Caco-2 (cell line): ENCODE measurements around the gene DOK7. TPM values are rescaled to one million over a fixed set of nuclear protein-coding genes. Genes with fewer than 3 reads are reported as not detected.

ENCODE experiments used
- BruUV-seq: library from RNA; stranded (reverse); fragments of 400-500 nt; replicated peaks from 2 replicates; lab custom pipeline; 2021; lab: Mats Ljungman, UMichigan
- CTCF ChIA-PET: fragments of 300-600 bp; sonication (Branson Sonifier 250); formaldehyde crosslinking; loops from one replicate; lab custom pipeline; 2022; ENCODE audit warnings: antibody characterized with exemption; lab: Charles Lee
- POLR2A ChIA-PET: fragments of 300-600 bp; sonication (Branson Sonifier 250); formaldehyde crosslinking; loops from one replicate; lab custom pipeline; 2022; ENCODE audit warnings: antibody characterized with exemption; lab: Charles Lee
- DNase-seq, 2 experiments: peaks; one replicate each; pipeline versions ENCODE4 v3.0.0 to v3.0.0-alpha.2; 2020 to 2022
- H3K27me3 ChIP-seq: replicated peaks from 2 replicates; pipeline ENCODE4 v1.6.0; 2011; ENCODE audit warnings: low read length; ENCODE audit not compliant: control insufficient read depth, insufficient read depth
- H3K36me3 ChIP-seq: 2 replicates; pipeline ENCODE4 v1.5.1; 2011; ENCODE audit warnings: low read length; ENCODE audit not compliant: control insufficient read depth, insufficient read depth
- H3K4me1 ChIP-seq: fragments of 250-450 bp; sonication (Bioruptor Pico); 2 replicates; pipeline ENCODE4 v1.5.1; 2020; ENCODE audit warnings: mild to moderate bottlenecking
- H3K4me3 ChIP-seq: 2 replicates; pipeline ENCODE4 v1.5.1; 2011; ENCODE audit warnings: low read depth, mild to moderate bottlenecking, control low read depth, low read length
- H3K9me3 ChIP-seq: fragments of 250-450 bp; sonication (Bioruptor Pico); 2 replicates; pipeline ENCODE4 v1.5.1; 2020; ENCODE audit warnings: mild to moderate bottlenecking, moderate library complexity
- H3K27ac Mint-ChIP-seq: one replicate; pipeline ENCODE4 v1.8.0; 2022; ENCODE audit warnings: mixed read lengths; ENCODE audit not compliant: unreplicated experiment
- H3K27me3 Mint-ChIP-seq: one replicate; pipeline ENCODE4 v1.8.0; 2022; ENCODE audit warnings: mixed read lengths; ENCODE audit not compliant: insufficient read depth, unreplicated experiment
- H3K36me3 Mint-ChIP-seq: one replicate; pipeline ENCODE4 v1.8.0; 2022; ENCODE audit warnings: mild to moderate bottlenecking, mixed read lengths; ENCODE audit not compliant: insufficient read depth, unreplicated experiment
- H3K4me1 Mint-ChIP-seq: one replicate; pipeline ENCODE4 v1.8.0; 2022; ENCODE audit warnings: low read depth, mixed read lengths; ENCODE audit not compliant: unreplicated experiment
- H3K4me3 Mint-ChIP-seq: one replicate; pipeline ENCODE4 v1.8.0; 2022; ENCODE audit warnings: mild to moderate bottlenecking, moderate library complexity, mixed read lengths; ENCODE audit not compliant: unreplicated experiment
- H3K9me3 Mint-ChIP-seq: one replicate; pipeline ENCODE4 v1.8.0; 2022; ENCODE audit warnings: mixed read lengths; ENCODE audit not compliant: unreplicated experiment
- intact Hi-C: fragments of 100-400 bp; cut with micrococcal nuclease; formaldehyde crosslinking; loops from one replicate; pipeline ENCODE4 v1.10.0; 2022; ENCODE audit not compliant: unreplicated experiment
- total RNA-seq: library from RNA; stranded (reverse); gene quantifications from 2 replicates; pipeline ENCODE4 v1.2.3, GENCODE V29; 2022
- TF ChIP-seq, protein P1 (sequence below), 2 experiments: fragments of 200-600 bp in 1 of 2; IDR thresholded peaks; 1 replicate in 1 of 2; 2 replicates in 1 of 2; pipeline versions ENCODE4 v1.5.1 to v1.8.0; 2011 to 2022; ENCODE audit warnings: antibody characterized with exemption in 1 of 2, control low read depth in 1 of 2, inconsistent platforms in 1 of 2, low read depth in 1 of 2, low read length in 1 of 2, mild to moderate bottlenecking in 1 of 2, moderate library complexity in 1 of 2; ENCODE audit not compliant: insufficient read depth in 1 of 2, severe bottlenecking in 1 of 2, unreplicated experiment in 1 of 2

Gene DOK7
- total RNA-seq, 1 experiment from 2014 or later = 0.29 TPM

DNA sequence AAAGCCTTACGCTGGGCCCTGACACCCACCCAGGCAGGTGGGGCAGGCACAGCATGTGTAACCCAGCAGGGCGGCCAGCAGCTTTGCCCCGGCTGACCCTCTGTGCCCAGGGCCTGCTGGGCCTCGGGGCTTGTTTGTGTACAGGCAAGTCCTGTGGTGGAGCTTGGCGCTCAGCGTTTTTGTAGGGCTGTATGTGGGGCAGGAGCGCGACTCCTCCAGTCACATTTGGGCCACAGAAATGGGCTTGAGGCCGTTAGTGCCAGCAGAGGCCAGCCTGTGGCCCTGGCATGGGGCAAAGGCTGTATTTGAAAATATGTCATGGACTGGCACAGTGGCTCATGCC lies 36.0 kb upstream of the DOK7 start:
- Histone ChIP-seq H3K4me3 (no peak overlapping the region), H3K36me3 (no peaks in the 10 kb centered on the region), H3K27me3 (no peaks in the 10 kb centered on the region), H3K4me1 (no peaks in the 10 kb centered on the region), H3K9me3 (no peaks in the 10 kb centered on the region)
- ChIA-PET POLR2A (no interaction called here), CTCF (no interaction called here)
- Mint-ChIP-seq H3K27ac (no peak overlapping the region), H3K4me3 (no peak overlapping the region), H3K27me3 (no peaks in the 10 kb centered on the region), H3K4me1 (no peaks in the 10 kb centered on the region), H3K36me3 (peaks cover 5% of the 10 kb centered on the region), H3K9me3 (no peaks in the 10 kb centered on the region)
- BruUV-seq = no TSS peak
- TF ChIP-seq, protein P1, sequence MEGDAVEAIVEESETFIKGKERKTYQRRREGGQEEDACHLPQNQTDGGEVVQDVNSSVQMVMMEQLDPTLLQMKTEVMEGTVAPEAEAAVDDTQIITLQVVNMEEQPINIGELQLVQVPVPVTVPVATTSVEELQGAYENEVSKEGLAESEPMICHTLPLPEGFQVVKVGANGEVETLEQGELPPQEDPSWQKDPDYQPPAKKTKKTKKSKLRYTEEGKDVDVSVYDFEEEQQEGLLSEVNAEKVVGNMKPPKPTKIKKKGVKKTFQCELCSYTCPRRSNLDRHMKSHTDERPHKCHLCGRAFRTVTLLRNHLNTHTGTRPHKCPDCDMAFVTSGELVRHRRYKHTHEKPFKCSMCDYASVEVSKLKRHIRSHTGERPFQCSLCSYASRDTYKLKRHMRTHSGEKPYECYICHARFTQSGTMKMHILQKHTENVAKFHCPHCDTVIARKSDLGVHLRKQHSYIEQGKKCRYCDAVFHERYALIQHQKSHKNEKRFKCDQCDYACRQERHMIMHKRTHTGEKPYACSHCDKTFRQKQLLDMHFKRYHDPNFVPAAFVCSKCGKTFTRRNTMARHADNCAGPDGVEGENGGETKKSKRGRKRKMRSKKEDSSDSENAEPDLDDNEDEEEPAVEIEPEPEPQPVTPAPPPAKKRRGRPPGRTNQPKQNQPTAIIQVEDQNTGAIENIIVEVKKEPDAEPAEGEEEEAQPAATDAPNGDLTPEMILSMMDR (IDR thresholded peaks at IDR 0.05; ENCODE audit: insufficient read depth in 1 of 2, low read depth in 1 of 2, low read length in 1 of 2, severe bottlenecking in 1 of 2, unreplicated experiment in 1 of 2) = no peak
- no peak for DNase-seq
- intact Hi-C loops = no loop called here

DNA sequence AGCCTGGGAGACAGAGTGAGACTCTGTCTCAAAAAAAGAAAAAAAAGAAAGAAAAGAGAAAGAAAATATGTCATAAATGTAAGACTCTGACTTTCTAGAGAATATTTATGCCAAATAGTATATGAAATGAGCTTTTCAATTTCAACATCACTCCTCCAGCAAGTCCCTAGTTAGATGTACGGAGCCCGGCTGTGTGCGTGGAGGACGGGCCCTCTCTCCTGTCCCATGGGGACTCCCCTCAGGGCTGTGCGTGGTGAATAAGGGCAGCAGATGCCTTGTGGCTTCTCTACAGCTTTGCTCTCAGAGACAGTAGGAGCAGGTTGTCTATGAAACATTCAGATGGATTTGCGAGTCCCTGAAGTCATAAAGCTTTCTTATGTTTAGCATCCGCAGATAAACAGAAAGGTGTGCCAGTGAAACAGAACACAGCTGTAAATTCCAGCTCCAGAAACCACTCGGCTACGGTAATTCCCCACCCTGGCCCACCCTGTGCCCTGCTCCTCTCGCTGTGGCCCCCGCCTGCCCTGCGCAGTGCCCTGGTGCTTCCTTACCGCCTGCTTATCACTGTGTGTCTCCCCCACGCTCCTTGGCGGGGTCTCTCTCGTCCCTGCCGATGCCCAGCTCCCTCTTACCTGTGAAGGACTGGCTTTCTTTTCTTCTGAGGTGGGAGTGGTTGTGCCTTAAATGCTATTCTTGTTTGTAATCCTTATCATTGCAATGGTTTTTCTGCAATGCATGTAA lies 35.2 kb upstream of the DOK7 start:
- H3K4me3 ChIP-seq = no peak overlapping the region
- no peak for DNase-seq
- no peaks in the 10 kb centered on the region for H3K4me1 Mint-ChIP-seq
- H3K27me3 ChIP-seq = no peaks in the 10 kb centered on the region
- POLR2A ChIA-PET = no interaction called here
- H3K9me3 ChIP-seq = no peaks in the 10 kb centered on the region
- no peaks in the 10 kb centered on the region for H3K9me3 Mint-ChIP-seq
- peaks cover under 1% of the 10 kb centered on the region for H3K36me3 Mint-ChIP-seq
- CTCF ChIA-PET = interaction anchor here (1.1 kb wide), 1 partner anchor 52 kb away, joined by 3 read pairs; no protein-coding TSS in a partner anchor
- no peak overlapping the region for H3K27ac Mint-ChIP-seq
- H3K4me3 Mint-ChIP-seq = no peak overlapping the region
- no TSS peak for BruUV-seq
- intact Hi-C loops = no loop called here
- H3K36me3 ChIP-seq = no peaks in the 10 kb centered on the region
- no peaks in the 10 kb centered on the region for H3K4me1 ChIP-seq
- TF ChIP-seq, protein P1 (IDR thresholded peaks at IDR 0.05; ENCODE audit: insufficient read depth in 1 of 2, low read depth in 1 of 2, low read length in 1 of 2, severe bottlenecking in 1 of 2, unreplicated experiment in 1 of 2) = no peak
- H3K27me3 Mint-ChIP-seq = no peaks in the 10 kb centered on the region

DNA sequence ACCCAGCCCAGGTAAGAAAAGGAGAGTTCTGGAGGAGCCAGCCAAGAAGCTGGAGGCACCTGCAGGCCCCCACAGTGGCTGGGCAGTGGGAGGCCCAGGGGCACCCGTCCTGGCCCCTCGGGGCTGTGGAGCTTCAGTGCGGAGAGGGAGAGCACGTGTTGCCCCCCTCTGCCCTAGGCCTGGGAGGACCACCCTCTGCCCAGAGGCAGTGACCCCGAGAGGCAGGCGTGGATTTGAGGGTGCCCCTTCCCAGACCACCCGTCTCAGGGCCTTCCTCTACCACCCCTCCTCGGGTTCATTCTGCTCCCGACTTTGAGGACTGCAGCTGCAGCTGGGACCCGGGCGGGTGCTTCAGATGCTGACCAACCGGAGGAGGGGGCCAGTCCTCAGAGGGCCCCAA lies 33.5 kb upstream of the DOK7 start:
- no peaks in the 10 kb centered on the region for H3K27me3 Mint-ChIP-seq
- no peak overlapping the region for H3K27ac Mint-ChIP-seq
- no peak overlapping the region for H3K4me3 Mint-ChIP-seq
- no peaks in the 10 kb centered on the region for H3K4me1 Mint-ChIP-seq
- H3K36me3 Mint-ChIP-seq = no peaks in the 10 kb centered on the region
- DNase-seq = no peak
- Histone ChIP-seq H3K4me1 (no peaks in the 10 kb centered on the region), H3K36me3 (no peaks in the 10 kb centered on the region), H3K27me3 (no peaks in the 10 kb centered on the region), H3K9me3 (no peaks in the 10 kb centered on the region), H3K4me3 (no peak overlapping the region)
- no TSS peak for BruUV-seq
- TF ChIP-seq, protein P1 (IDR thresholded peaks at IDR 0.05; ENCODE audit: insufficient read depth in 1 of 2, low read depth in 1 of 2, low read length in 1 of 2, severe bottlenecking in 1 of 2, unreplicated experiment in 1 of 2) = no peak
- intact Hi-C loops = no loop called here
- no peaks in the 10 kb centered on the region for H3K9me3 Mint-ChIP-seq
- ChIA-PET POLR2A (no interaction called here), CTCF (no interaction called here)
